Liver (tissue), 3 donors: ENCODE measurements around the gene UNC79.

ENCODE experiments used
- GABPA ChIP-seq, 2 donors: IDR thresholded peaks in 1 of 2; conservative IDR thresholded peaks in 1 of 2; 2 replicates each; pipeline ENCODE4 v1.6.1; 2016; ENCODE audit warnings: antibody characterized with exemption in 2 of 2, mild to moderate bottlenecking in 1 of 2, moderate library complexity in 1 of 2
- RAD21 ChIP-seq, 2 donors: IDR thresholded peaks; 2 replicates each; pipeline ENCODE4 v1.6.1; 2016; ENCODE audit warnings: antibody characterized with exemption in 2 of 2, mild to moderate bottlenecking in 2 of 2
- RXRA ChIP-seq, 2 donors: IDR thresholded peaks; 2 replicates each; pipeline ENCODE4 v1.6.1; 2017 to 2018; ENCODE audit warnings: antibody characterized with exemption in 2 of 2, mild to moderate bottlenecking in 1 of 2
- TAF1 ChIP-seq: conservative IDR thresholded peaks from 2 replicates; pipeline ENCODE4 v1.6.1; 2016; ENCODE audit warnings: antibody characterized with exemption, mild to moderate bottlenecking
- TF ChIP-seq, protein P1 (sequence below): IDR thresholded peaks from 2 replicates; pipeline ENCODE4 v1.6.1; 2016; ENCODE audit warnings: antibody characterized with exemption
- TF ChIP-seq, protein P2 (sequence below): fragments of 150-350 bp; IDR thresholded peaks from 2 replicates; pipeline ENCODE4 v1.5.1; 2017; ENCODE audit warnings: improper control_type of control experiment, low read depth, low read length; ENCODE audit not compliant: missing input control
- TF ChIP-seq, protein P3 (sequence below): IDR thresholded peaks from 2 replicates; pipeline ENCODE4 v1.6.1; 2016; ENCODE audit warnings: antibody characterized with exemption
- donor health status: healthy.
- donor health status: healthy.

DNA sequence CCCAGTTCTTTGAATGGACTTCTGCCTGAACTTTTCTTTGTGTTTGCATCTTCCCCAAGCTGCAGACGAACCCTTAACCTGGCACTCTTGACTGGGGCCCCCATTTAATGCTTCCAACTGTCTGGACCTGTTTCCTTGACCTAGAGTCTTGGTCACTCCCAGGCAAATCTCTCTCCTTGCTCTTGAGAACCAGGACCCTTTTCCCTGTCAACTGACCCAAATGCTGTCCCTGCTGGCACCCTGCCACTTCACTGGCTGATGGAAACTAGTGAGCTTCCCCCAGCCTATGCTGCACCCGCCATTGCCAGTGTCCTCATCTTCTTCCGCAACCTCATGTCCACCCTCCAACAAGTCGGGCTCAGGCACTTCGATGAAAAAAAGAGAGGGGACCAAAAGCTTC lies 278.1 kb downstream of the UNC79 start:
- TF ChIP-seq, protein P1, sequence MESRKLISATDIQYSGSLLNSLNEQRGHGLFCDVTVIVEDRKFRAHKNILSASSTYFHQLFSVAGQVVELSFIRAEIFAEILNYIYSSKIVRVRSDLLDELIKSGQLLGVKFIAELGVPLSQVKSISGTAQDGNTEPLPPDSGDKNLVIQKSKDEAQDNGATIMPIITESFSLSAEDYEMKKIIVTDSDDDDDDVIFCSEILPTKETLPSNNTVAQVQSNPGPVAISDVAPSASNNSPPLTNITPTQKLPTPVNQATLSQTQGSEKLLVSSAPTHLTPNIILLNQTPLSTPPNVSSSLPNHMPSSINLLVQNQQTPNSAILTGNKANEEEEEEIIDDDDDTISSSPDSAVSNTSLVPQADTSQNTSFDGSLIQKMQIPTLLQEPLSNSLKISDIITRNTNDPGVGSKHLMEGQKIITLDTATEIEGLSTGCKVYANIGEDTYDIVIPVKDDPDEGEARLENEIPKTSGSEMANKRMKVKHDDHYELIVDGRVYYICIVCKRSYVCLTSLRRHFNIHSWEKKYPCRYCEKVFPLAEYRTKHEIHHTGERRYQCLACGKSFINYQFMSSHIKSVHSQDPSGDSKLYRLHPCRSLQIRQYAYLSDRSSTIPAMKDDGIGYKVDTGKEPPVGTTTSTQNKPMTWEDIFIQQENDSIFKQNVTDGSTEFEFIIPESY, result no peak
- TF ChIP-seq, protein P2, sequence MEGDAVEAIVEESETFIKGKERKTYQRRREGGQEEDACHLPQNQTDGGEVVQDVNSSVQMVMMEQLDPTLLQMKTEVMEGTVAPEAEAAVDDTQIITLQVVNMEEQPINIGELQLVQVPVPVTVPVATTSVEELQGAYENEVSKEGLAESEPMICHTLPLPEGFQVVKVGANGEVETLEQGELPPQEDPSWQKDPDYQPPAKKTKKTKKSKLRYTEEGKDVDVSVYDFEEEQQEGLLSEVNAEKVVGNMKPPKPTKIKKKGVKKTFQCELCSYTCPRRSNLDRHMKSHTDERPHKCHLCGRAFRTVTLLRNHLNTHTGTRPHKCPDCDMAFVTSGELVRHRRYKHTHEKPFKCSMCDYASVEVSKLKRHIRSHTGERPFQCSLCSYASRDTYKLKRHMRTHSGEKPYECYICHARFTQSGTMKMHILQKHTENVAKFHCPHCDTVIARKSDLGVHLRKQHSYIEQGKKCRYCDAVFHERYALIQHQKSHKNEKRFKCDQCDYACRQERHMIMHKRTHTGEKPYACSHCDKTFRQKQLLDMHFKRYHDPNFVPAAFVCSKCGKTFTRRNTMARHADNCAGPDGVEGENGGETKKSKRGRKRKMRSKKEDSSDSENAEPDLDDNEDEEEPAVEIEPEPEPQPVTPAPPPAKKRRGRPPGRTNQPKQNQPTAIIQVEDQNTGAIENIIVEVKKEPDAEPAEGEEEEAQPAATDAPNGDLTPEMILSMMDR, result no peak
- TF ChIP-seq GABPA (IDR thresholded peaks at IDR 0.05 in 1 of 2, conservative IDR thresholded peaks at IDR 0.05 in 1 of 2) (no peak), RAD21 (IDR thresholded peaks at IDR 0.05) (no peak), RXRA (IDR thresholded peaks at IDR 0.05) (no peak), TAF1 (no peak)
- TF ChIP-seq, protein P3, sequence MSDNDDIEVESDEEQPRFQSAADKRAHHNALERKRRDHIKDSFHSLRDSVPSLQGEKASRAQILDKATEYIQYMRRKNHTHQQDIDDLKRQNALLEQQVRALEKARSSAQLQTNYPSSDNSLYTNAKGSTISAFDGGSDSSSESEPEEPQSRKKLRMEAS, result no peak
